Astrocyte (in vitro differentiated cells and primary cell): ENCODE results near the gene EPB41.

Source experiments
- CTCF ChIP-seq: IDR thresholded peaks from 2 replicates; pipeline ENCODE4 v1.5.1; 2011; ENCODE audit warnings: low read depth, mild to moderate bottlenecking, inconsistent platforms, low read length, moderate library complexity; ENCODE audit not compliant: insufficient read depth
- EZH2 ChIP-seq: IDR thresholded peaks from 2 replicates; pipeline ENCODE4 v1.6.1; 2012; ENCODE audit warnings: mild to moderate bottlenecking, low read length, inconsistent platforms; ENCODE audit not compliant: insufficient read depth

GRCh38 chr1:29100487-29100886 lies 186.1 kb downstream of the EPB41 start:
- TF ChIP-seq CTCF = no peak
- TF ChIP-seq EZH2 = no peak
